Amniotic stem cell (primary cell): Measurements from ENCODE around the gene SCAF8.
"Not testable (repeated sequence)": the region's sequence is repeated elsewhere in the genome, so short reads cannot be mapped to it uniquely, and the experiment has no call there.

Experiments
- DNase-seq: peaks from one replicate; lab custom pipeline; 2025; lab: John Stamatoyannopoulos, UW

The SCAF8 gene

GRCh38 chr6:154782193-154782592 is 49.0 kb downstream of the SCAF8 start:
- DNase-seq: no peak

- no peak for DNase-seq
These were observed 50.0 kb downstream of the SCAF8 start for GRCh38 chr6:154783229-154783628.

- DNase-seq: no peak
These were observed 51.9 kb downstream of the SCAF8 start for GRCh38 chr6:154785075-154785474.

- no peak for DNase-seq
These were observed 53.1 kb downstream of the SCAF8 start for GRCh38 chr6:154786144-154786868.

- no peak for DNase-seq
These were observed 58.5 kb downstream of the SCAF8 start for GRCh38 chr6:154791556-154792317.

GRCh38 chr6:154792325-154792724 is 59.1 kb downstream of the SCAF8 start:
- DNase-seq: no peak

GRCh38 chr6:154792761-154793160 is 59.5 kb downstream of the SCAF8 start:
- DNase-seq: no peak

- no peak for DNase-seq
These were observed 63.3 kb downstream of the SCAF8 start for GRCh38 chr6:154796484-154796883.

- no peak for DNase-seq
These were observed 64.6 kb downstream of the SCAF8 start for GRCh38 chr6:154797857-154798256.

GRCh38 chr6:154800338-154800737 is 67.1 kb downstream of the SCAF8 start:
- DNase-seq: no peak

- no peak for DNase-seq
These were observed 72.2 kb downstream of the SCAF8 start for GRCh38 chr6:154805288-154805911.

GRCh38 chr6:154806804-154807203 is 73.6 kb downstream of the SCAF8 start:
- no peak for DNase-seq

GRCh38 chr6:154811663-154812062 is 78.4 kb downstream of the SCAF8 start:
- DNase-seq: not testable (repeated sequence)

- no peak for DNase-seq
These were observed 80.8 kb downstream of the SCAF8 start for GRCh38 chr6:154814063-154814462.

- DNase-seq: no peak
These were observed 83.0 kb downstream of the SCAF8 start for GRCh38 chr6:154815938-154816820.

- no peak for DNase-seq
These were observed 87.9 kb downstream of the SCAF8 start for GRCh38 chr6:154821099-154821498.

GRCh38 chr6:154821638-154822037 is 88.4 kb downstream of the SCAF8 start:
- no peak for DNase-seq

GRCh38 chr6:154822947-154823558 is 89.8 kb downstream of the SCAF8 start:
- no peak for DNase-seq

- DNase-seq: no peak
These were observed 90.9 kb downstream of the SCAF8 start for GRCh38 chr6:154824076-154824475.

- no peak for DNase-seq
These were observed 96.8 kb downstream of the SCAF8 start for GRCh38 chr6:154829970-154830369.

- DNase-seq: no peak
These were observed 97.6 kb downstream of the SCAF8 start for GRCh38 chr6:154830771-154831170.

- no peak for DNase-seq
These were observed 102.1 kb downstream of the SCAF8 start for GRCh38 chr6:154835307-154835706.
